ENCODE measurements around the gene CUL3.
A peak's percentile ranks its signal among the peaks of the same experiment; 100 is the strongest.
"Not testable (repeated sequence)": the region's sequence is repeated elsewhere in the genome, so short reads cannot be mapped to it uniquely, and the experiment has no call there.

Gene CUL3

GRCh38 chr2:224585211-224586088 lies at the start of gene CUL3:
TSS of gene CUL3 (minus strand) at chr2:224585363. CDS start at chr2:224585009, 354 bp downstream.
- peak; percentile 99 for DNase-seq

DNA sequence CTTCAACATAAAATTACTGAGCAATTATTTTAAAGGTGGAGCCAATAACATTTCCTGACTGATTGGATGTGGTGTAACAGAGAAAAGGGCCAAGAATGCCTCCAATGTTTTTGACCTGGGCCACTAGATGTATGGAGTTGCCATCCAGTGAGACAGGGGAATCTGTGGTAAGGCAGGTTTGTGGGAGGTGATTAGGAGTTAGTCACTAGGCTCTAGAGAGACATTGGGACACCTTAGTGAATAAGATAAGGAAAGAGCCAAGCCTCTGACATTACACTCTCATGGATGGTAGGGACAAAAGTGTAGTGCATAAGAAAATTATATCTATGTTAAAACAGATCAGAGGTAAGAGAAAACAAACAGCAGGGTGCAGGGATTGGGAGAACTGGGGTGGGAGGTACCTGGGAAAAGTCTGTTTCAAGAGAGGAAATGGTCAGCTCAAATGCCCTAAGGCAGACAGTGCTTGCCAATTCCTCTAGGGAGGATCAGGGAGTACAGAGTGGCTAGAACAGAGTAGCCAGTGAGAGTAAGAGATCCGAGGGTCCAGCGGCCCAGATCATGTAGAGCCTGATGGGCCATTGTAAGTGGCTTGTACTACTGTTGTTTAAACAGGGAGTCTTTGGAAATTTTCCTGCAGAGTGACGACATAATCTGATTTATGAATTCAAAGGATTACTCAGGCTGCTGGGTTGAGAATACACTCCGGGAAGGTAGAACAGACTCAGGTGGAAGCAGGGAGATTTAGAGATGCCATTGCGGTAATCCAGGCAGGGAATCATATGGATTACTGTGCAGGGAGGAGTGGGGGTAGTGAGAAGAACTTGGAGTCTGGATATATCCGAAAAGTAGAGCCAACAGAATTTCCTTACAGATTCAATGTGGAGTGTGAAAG lies 45.7 kb upstream of the CUL3 start:
- DNase-seq, result no peak

- no peak for DNase-seq
Observed at GRCh38 chr2:224628416-224628815, 43.3 kb upstream of the CUL3 start.

DNA sequence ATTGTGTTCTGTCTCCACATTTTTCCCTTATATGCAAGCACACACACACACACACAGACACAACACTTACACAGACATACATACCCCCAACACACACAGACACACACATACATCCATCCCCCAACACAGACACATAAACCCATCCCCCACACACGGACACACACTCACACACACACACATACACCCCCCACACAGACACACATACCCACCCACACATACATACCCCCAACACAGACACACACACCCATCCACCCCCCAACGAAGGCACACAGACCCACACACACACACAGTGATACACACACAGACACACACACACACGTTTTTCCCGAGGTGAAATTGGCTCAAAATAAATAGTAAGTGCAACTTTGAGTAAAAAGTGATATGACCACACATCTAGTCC lies 41.6 kb upstream of the CUL3 start:
- no peak for DNase-seq

GRCh38 chr2:224613543-224614286 lies 28.6 kb upstream of the CUL3 start:
- no peak for DNase-seq

GRCh38 chr2:224612578-224612977 lies 27.4 kb upstream of the CUL3 start:
- DNase-seq, result no peak

GRCh38 chr2:224611938-224612337 lies 26.8 kb upstream of the CUL3 start:
- no peak for DNase-seq

- DNase-seq, result no peak
Observed at GRCh38 chr2:224608104-224608503, 22.9 kb upstream of the CUL3 start.

DNA sequence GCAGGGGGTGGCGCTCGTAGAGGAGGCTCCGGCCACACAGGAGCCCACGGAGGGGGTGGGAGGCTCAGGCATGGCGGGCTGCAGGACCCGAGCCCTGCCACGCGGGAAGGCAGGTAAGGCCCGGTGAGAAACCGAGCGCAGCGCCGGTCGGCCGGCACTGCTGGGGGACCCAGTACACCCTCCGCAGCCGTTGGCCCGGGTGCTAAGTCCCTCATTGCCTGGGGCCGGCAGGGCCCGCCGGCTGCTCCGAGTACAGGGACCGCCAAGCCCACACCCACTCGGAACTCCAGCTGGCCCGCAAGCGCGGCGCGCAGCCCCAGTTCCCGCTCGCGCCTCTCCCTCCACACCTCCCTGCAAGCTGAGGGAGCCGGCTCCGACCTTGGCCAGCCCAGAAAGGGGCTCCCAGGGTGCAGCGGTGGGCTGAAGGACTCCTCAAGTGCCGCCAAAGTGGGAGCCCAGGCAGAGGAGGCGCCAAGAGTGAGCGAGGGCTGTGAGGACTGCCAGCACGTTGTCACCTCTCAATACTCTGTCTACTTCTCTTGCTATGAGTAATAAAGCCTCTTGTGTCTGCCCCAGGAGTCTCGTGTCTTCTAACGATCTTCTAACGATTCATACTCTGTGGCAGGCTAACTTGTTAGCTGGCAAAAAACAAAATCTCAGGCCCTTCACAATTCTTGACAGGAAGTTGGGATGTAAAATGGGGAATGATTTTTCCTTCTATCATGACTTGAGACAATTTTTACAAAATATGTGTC lies 18.8 kb upstream of the CUL3 start:
- not testable (repeated sequence) for DNase-seq

DNA sequence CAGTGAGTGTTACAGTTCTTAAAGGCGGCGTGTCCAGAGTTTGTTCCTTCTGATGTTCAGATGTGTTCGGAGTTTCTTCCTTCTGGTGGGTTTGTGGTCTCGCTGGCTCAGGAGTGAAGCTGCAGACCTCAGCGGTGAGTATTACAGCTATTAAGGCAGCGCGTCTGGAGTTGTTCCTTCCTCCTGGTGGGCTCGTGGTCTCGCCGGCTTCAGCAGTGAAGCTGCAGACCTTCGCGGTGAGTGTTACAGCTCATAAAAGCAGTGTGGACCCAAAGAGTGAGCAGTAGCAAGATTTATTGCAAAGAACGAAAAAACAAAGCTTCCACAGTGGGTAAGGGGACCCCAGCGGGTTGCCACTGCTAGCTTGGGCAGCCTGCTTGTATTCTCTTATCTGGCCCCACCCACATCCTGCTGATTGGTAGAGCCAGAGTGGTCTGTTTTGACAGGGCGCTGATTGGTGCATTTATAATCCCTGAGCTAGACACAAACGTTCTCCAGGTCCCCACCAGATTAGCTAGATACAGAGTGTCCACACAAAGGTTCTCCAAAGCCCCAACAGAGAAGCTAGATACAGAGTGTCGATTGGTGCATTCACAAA lies 17.7 kb upstream of the CUL3 start:
- not testable (repeated sequence) for DNase-seq

- DNase-seq, result no peak
Observed at GRCh38 chr2:224601923-224602322, 16.8 kb upstream of the CUL3 start.

GRCh38 chr2:224598678-224599077 lies 13.5 kb upstream of the CUL3 start:
- DNase-seq, result no peak

DNA sequence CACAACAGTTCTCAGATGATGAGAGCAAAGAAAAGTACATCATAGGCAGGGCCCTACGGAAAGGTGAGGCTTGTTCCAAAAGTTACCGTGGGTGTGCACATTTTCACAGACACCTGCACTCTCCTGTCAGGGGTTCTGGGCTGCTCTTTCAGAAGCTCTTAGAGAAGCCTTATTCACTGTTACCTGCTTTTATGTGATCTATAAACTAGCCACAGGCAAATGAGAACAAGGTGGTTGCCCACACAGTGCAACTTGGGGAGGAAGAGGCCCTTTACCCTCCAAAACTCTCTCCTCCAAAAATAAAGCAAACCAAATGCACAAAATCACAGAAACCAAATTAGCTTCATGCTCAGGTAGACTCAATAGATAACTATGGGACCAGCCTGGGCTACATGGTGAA lies 11.1 kb upstream of the CUL3 start:
- no peak for DNase-seq

GRCh38 chr2:224595518-224595917 lies 10.4 kb upstream of the CUL3 start:
- no peak for DNase-seq

DNA sequence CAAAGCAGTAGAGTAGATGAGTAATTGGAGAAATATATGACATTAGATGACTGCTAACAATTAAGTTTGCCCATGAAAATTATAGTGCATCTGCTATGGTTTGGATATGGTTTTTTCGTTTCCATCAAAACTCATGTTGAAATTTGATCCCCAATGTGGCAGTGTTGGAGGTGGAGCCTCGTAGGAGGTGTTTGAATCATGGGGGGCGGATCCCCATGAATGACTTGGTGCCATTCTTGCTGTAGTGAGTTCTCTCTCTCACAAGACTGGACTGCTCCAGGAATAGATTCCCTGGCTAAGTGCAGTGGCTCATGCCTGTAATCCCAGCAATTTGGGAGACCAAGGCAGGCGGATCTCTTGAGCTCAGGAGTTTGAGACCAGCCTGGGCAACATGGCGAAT lies 9.7 kb upstream of the CUL3 start:
- DNase-seq, result no peak

- DNase-seq, result no peak
Observed at GRCh38 chr2:224591220-224591619, 6.1 kb upstream of the CUL3 start.

- DNase-seq, result no peak
Observed at GRCh38 chr2:224586127-224586695, 1.0 kb upstream of the CUL3 start.

- DNase-seq, result peak; percentile 63
Observed at GRCh38 chr2:224584785-224585210, 365 bp downstream of the CUL3 start.

GRCh38 chr2:224584111-224584784 lies 915 bp downstream of the CUL3 start:
- peak; percentile 9 for DNase-seq

- not testable (repeated sequence) for DNase-seq
Observed at GRCh38 chr2:224583033-224583432, 2.1 kb downstream of the CUL3 start.

- DNase-seq, result no peak
Observed at GRCh38 chr2:224580248-224580647, 4.9 kb downstream of the CUL3 start.
